Central memory CD8-positive, alpha-beta T cell (primary cell): ENCODE results near the gene ASPRV1.

Experiments used
- ATAC-seq: fragments of 150-1000 bp; cut with Tn5 transposase; replicated peaks from 2 replicates; pipeline ENCODE4 v1.10.0; 2022; ENCODE audit warnings: mild to moderate bottlenecking, moderate FRiP score, moderate number of reproducible peaks; ENCODE audit not compliant: poor library complexity, severe bottlenecking; ENCODE audit errors: extremely low read depth
- DNase-seq, 2 donors: peaks; one replicate each; pipeline ENCODE4 v3.0.0; 2021; ENCODE audit warnings: low spot score in 2 of 2
- H3K27ac Mint-ChIP-seq: one replicate; pipeline ENCODE4 v1.8.0; 2022; ENCODE audit warnings: low read depth, mild to moderate bottlenecking, moderate library complexity, mixed read lengths
- H3K27me3 Mint-ChIP-seq: one replicate; pipeline ENCODE4 v1.8.0; 2022; ENCODE audit warnings: mixed read lengths
- H3K36me3 Mint-ChIP-seq: one replicate; pipeline ENCODE4 v1.8.0; 2022; ENCODE audit warnings: mild to moderate bottlenecking, moderate library complexity, mixed read lengths; ENCODE audit not compliant: insufficient read depth
- H3K4me1 Mint-ChIP-seq: one replicate; pipeline ENCODE4 v1.8.0; 2022; ENCODE audit warnings: mixed read lengths
- H3K4me3 Mint-ChIP-seq: one replicate; pipeline ENCODE4 v1.8.0; 2022; ENCODE audit warnings: mild to moderate bottlenecking, moderate library complexity, mixed read lengths
- H3K9me3 Mint-ChIP-seq: one replicate; pipeline ENCODE4 v1.8.0; 2022; ENCODE audit warnings: mixed read lengths

ASPRV1 gene

GRCh38 chr2:69966496-69966895 lies 5.1 kb upstream of the ASPRV1 start:
- ATAC-seq (no peak), DNase-seq (no peak)
- Mint-ChIP-seq H3K9me3 (no peaks in the 10 kb centered on the region), H3K4me3 (no peak overlapping the region), H3K36me3 (no peaks in the 10 kb centered on the region), H3K27ac (no peak overlapping the region), H3K27me3 (no peaks in the 10 kb centered on the region), H3K4me1 (no peaks in the 10 kb centered on the region)

GRCh38 chr2:69965756-69966445 lies 4.5 kb upstream of the ASPRV1 start:
- no peak for ATAC-seq
- DNase-seq = no peak
- Mint-ChIP-seq H3K27me3 (no peaks in the 10 kb centered on the region), H3K9me3 (no peaks in the 10 kb centered on the region), H3K36me3 (no peaks in the 10 kb centered on the region), H3K4me3 (no peak overlapping the region), H3K4me1 (no peaks in the 10 kb centered on the region), H3K27ac (no peak overlapping the region)

- no peaks in the 10 kb centered on the region for H3K9me3 Mint-ChIP-seq
- ATAC-seq (no peak), DNase-seq (no peak)
- H3K36me3 Mint-ChIP-seq = no peaks in the 10 kb centered on the region
- H3K4me1 Mint-ChIP-seq = no peaks in the 10 kb centered on the region
- no peaks in the 10 kb centered on the region for H3K27me3 Mint-ChIP-seq
- no peak overlapping the region for H3K27ac Mint-ChIP-seq
- no peak overlapping the region for H3K4me3 Mint-ChIP-seq
Observed at GRCh38 chr2:69964353-69964841, 3.0 kb upstream of the ASPRV1 start.

GRCh38 chr2:69962986-69963730 lies 1.7 kb upstream of the ASPRV1 start:
- Mint-ChIP-seq H3K27me3 (no peaks in the 10 kb centered on the region), H3K9me3 (no peaks in the 10 kb centered on the region), H3K27ac (no peak overlapping the region), H3K36me3 (no peaks in the 10 kb centered on the region), H3K4me1 (peaks cover 1% of the 10 kb centered on the region), H3K4me3 (no peak overlapping the region)
- ATAC-seq (no peak), DNase-seq (no peak)

GRCh38 chr2:69960821-69961220 lies 610 bp downstream of the ASPRV1 start:
- DNase-seq = no peak

GRCh38 chr2:69959425-69959824 lies 2.0 kb downstream of the ASPRV1 start:
- Mint-ChIP-seq H3K4me3 (no peak overlapping the region), H3K27me3 (peaks cover 8% of the 10 kb centered on the region), H3K36me3 (no peaks in the 10 kb centered on the region), H3K4me1 (peaks cover 7% of the 10 kb centered on the region), H3K9me3 (no peaks in the 10 kb centered on the region), H3K27ac (no peak overlapping the region)
- no peak for DNase-seq
- ATAC-seq = no peak

More at GRCh38 chr2:69960821-69961220, 610 bp downstream of the ASPRV1 start:
- H3K36me3 Mint-ChIP-seq = no peaks in the 10 kb centered on the region
- no peak overlapping the region for H3K27ac Mint-ChIP-seq
- H3K9me3 Mint-ChIP-seq = no peaks in the 10 kb centered on the region
- H3K4me3 Mint-ChIP-seq = no peak overlapping the region
- peaks cover 7% of the 10 kb centered on the region for H3K4me1 Mint-ChIP-seq
- no peak for ATAC-seq
- H3K27me3 Mint-ChIP-seq = peaks cover 5% of the 10 kb centered on the region

- no peaks in the 10 kb centered on the region for H3K36me3 Mint-ChIP-seq
- ATAC-seq = no peak
- H3K27me3 Mint-ChIP-seq = peaks cover 8% of the 10 kb centered on the region
- no peak for DNase-seq
- H3K4me3 Mint-ChIP-seq = no peak overlapping the region
- peaks cover 7% of the 10 kb centered on the region for H3K4me1 Mint-ChIP-seq
- no peak overlapping the region for H3K27ac Mint-ChIP-seq
- no peaks in the 10 kb centered on the region for H3K9me3 Mint-ChIP-seq
Observed at GRCh38 chr2:69958480-69958879, 3.0 kb downstream of the ASPRV1 start.

- Mint-ChIP-seq H3K9me3 (no peaks in the 10 kb centered on the region), H3K4me1 (peaks cover 7% of the 10 kb centered on the region), H3K4me3 (no peak overlapping the region), H3K27me3 (peaks cover 8% of the 10 kb centered on the region), H3K36me3 (no peaks in the 10 kb centered on the region), H3K27ac (no peak overlapping the region)
- ATAC-seq (peak; percentile 19), DNase-seq (no peak)
Observed at GRCh38 chr2:69957965-69958364, 3.5 kb downstream of the ASPRV1 start.

GRCh38 chr2:69956475-69956979 lies 4.9 kb downstream of the ASPRV1 start:
- H3K27ac Mint-ChIP-seq = peak overlapping the region; percentile 14
- DNase-seq (no peak), ATAC-seq (no peak)
- no peak overlapping the region for H3K4me3 Mint-ChIP-seq
- peaks cover 7% of the 10 kb centered on the region for H3K4me1 Mint-ChIP-seq
- no peaks in the 10 kb centered on the region for H3K36me3 Mint-ChIP-seq
- peaks cover 8% of the 10 kb centered on the region for H3K27me3 Mint-ChIP-seq
- H3K9me3 Mint-ChIP-seq = no peaks in the 10 kb centered on the region

- no peak overlapping the region for H3K27ac Mint-ChIP-seq
- H3K4me1 Mint-ChIP-seq = peaks cover 7% of the 10 kb centered on the region
- H3K27me3 Mint-ChIP-seq = peaks cover 8% of the 10 kb centered on the region
- no peaks in the 10 kb centered on the region for H3K36me3 Mint-ChIP-seq
- ATAC-seq (no peak), DNase-seq (no peak)
- no peaks in the 10 kb centered on the region for H3K9me3 Mint-ChIP-seq
- no peak overlapping the region for H3K4me3 Mint-ChIP-seq
Observed at GRCh38 chr2:69955029-69955428, 6.4 kb downstream of the ASPRV1 start.

- no peaks in the 10 kb centered on the region for H3K9me3 Mint-ChIP-seq
- ATAC-seq (no peak), DNase-seq (no peak)
- H3K27me3 Mint-ChIP-seq = peaks cover 8% of the 10 kb centered on the region
- no peaks in the 10 kb centered on the region for H3K36me3 Mint-ChIP-seq
- peaks cover 7% of the 10 kb centered on the region for H3K4me1 Mint-ChIP-seq
- no peak overlapping the region for H3K4me3 Mint-ChIP-seq
- H3K27ac Mint-ChIP-seq = no peak overlapping the region
Observed at GRCh38 chr2:69954084-69954483, 7.3 kb downstream of the ASPRV1 start.

- Mint-ChIP-seq H3K4me1 (peaks cover 2% of the 10 kb centered on the region), H3K9me3 (no peaks in the 10 kb centered on the region), H3K27me3 (peaks cover 8% of the 10 kb centered on the region), H3K27ac (peak overlapping the region; percentile 13), H3K36me3 (peaks cover under 1% of the 10 kb centered on the region), H3K4me3 (no peak overlapping the region)
- ATAC-seq (no peak), DNase-seq (no peak)
Observed at GRCh38 chr2:69952336-69953115, 8.9 kb downstream of the ASPRV1 start.
